IMR-90 (cell line): ENCODE results near the gene SRRM4. TPM values are rescaled to one million over a fixed set of nuclear protein-coding genes. Genes with fewer than 3 reads are reported as not detected.

ENCODE experiments used
- ATAC-seq: fragments of 200-7000 bp; cut with Tn5 transposase; 2 replicates; pipeline ENCODE4 v1.9.1; 2020; ENCODE audit warnings: low read depth, mild to moderate bottlenecking, moderate library complexity
- BruUV-seq: library from RNA; stranded (reverse); fragments of 400-500 nt; replicated peaks from 2 replicates; lab custom pipeline; 2021; lab: Mats Ljungman, UMichigan
- CTCF ChIA-PET: fragments of 300-600 bp; formaldehyde crosslinking; extraction: SDS; loops from one replicate; lab custom pipeline; 2021; ENCODE audit warnings: antibody characterized with exemption; lab: Yijun Ruan, JAX
- POLR2A ChIA-PET: fragments of 300-600 bp; sonication (Branson Sonifier 250); formaldehyde crosslinking; loops from one replicate; lab custom pipeline; 2022; ENCODE audit warnings: antibody characterized with exemption; ENCODE audit not compliant: unreplicated experiment; lab: Charles Lee
- DNase-seq: peaks from one replicate; pipeline ENCODE4 v3.0.0; 2013
- H2AFZ ChIP-seq: replicated peaks from 2 replicates; pipeline ENCODE3; 2013; ENCODE audit warnings: low read length, mild to moderate bottlenecking; ENCODE audit not compliant: poor library complexity
- H2AK5ac ChIP-seq: 2 replicates; pipeline ENCODE4 v1.6.1; 2013; ENCODE audit warnings: low read depth, low read length, inconsistent platforms
- H2AK9ac ChIP-seq: replicated peaks from 2 replicates; pipeline ENCODE3; 2013; ENCODE audit warnings: mild to moderate bottlenecking, low read depth, low read length, moderate library complexity; ENCODE audit not compliant: poor library complexity
- H2BK120ac ChIP-seq: 2 replicates; pipeline ENCODE4 v1.6.1; 2013; ENCODE audit warnings: low read depth, low read length, inconsistent platforms
- H2BK15ac ChIP-seq: 3 replicates; pipeline ENCODE4 v1.6.1; 2013; ENCODE audit warnings: low read depth, low read length, inconsistent platforms
- H2BK20ac ChIP-seq: 2 replicates; pipeline ENCODE4 v1.6.1; 2013; ENCODE audit warnings: low read depth, mild to moderate bottlenecking, inconsistent platforms, low read length, moderate library complexity
- H2BK5ac ChIP-seq: 2 replicates; pipeline ENCODE4 v1.6.1; 2013; ENCODE audit warnings: mild to moderate bottlenecking, low read depth, low read length, inconsistent platforms; ENCODE audit not compliant: poor library complexity, severe bottlenecking
- H3K14ac ChIP-seq: replicated peaks from 2 replicates; pipeline ENCODE4 v1.6.1; 2013; ENCODE audit warnings: low read depth, low read length, inconsistent platforms
- H3K18ac ChIP-seq: 2 replicates; pipeline ENCODE4 v1.6.1; 2013; ENCODE audit warnings: low read depth, low read length, control low read depth
- H3K23ac ChIP-seq: 2 replicates; pipeline ENCODE4 v1.6.1; 2013; ENCODE audit warnings: low read depth, low read length, inconsistent platforms
- H3K27ac ChIP-seq: 2 replicates; pipeline ENCODE4 v1.5.1; 2013; ENCODE audit warnings: mild to moderate bottlenecking, control low read depth, low read length; ENCODE audit not compliant: insufficient read depth
- H3K27me3 ChIP-seq: 2 replicates; pipeline ENCODE4 v1.6.1; 2013; ENCODE audit warnings: low read length; ENCODE audit not compliant: control insufficient read depth, insufficient read depth
- H3K36me3 ChIP-seq: 2 replicates; pipeline ENCODE4 v1.6.1; 2013; ENCODE audit warnings: low read length, mixed read lengths; ENCODE audit not compliant: control insufficient read depth, insufficient read depth
- H3K4ac ChIP-seq: 2 replicates; pipeline ENCODE4 v1.6.1; 2013; ENCODE audit warnings: low read depth, low read length, inconsistent platforms
- H3K4me1 ChIP-seq: 2 replicates; pipeline ENCODE4 v1.6.1; 2013; ENCODE audit warnings: low read length, mixed read lengths; ENCODE audit not compliant: control insufficient read depth, insufficient read depth
- H3K4me2 ChIP-seq: 2 replicates; pipeline ENCODE4 v1.6.1; 2013; ENCODE audit warnings: low read depth, mild to moderate bottlenecking, control low read depth, low read length, moderate library complexity
- H3K4me3 ChIP-seq: 2 replicates; pipeline ENCODE4 v1.5.1; 2013; ENCODE audit warnings: low read depth, mild to moderate bottlenecking, control low read depth, low read length, moderate library complexity; ENCODE audit not compliant: insufficient read depth
- H3K56ac ChIP-seq: 2 replicates; pipeline ENCODE4 v1.6.1; 2013; ENCODE audit warnings: low read length, inconsistent platforms; ENCODE audit not compliant: insufficient read depth; ENCODE audit errors: extremely low read depth
- H3K79me1 ChIP-seq, 2 experiments: 2 replicates each; pipeline ENCODE4 v1.6.1; 2013; ENCODE audit warnings: low read length in 2 of 2, inconsistent platforms in 1 of 2, low read depth in 1 of 2
- H3K9ac ChIP-seq: 2 replicates; pipeline ENCODE4 v1.6.1; 2013; ENCODE audit warnings: low read depth, low read length, control low read depth
- H3K9me1 ChIP-seq: 2 replicates; pipeline ENCODE4 v1.6.1; 2013; ENCODE audit warnings: low read length, inconsistent platforms; ENCODE audit not compliant: insufficient read depth
- H3K9me3 ChIP-seq: 2 replicates; pipeline ENCODE4 v1.6.1; 2013; ENCODE audit warnings: low read length; ENCODE audit not compliant: control insufficient read depth, insufficient read depth
- H4K20me1 ChIP-seq: 2 replicates; pipeline ENCODE4 v1.6.1; 2013; ENCODE audit warnings: low read length, inconsistent platforms; ENCODE audit not compliant: insufficient read depth
- H4K5ac ChIP-seq: 2 replicates; pipeline ENCODE4 v1.6.1; 2013; ENCODE audit warnings: mild to moderate bottlenecking, low read depth, low read length, control low read depth
- H4K8ac ChIP-seq, 2 experiments: 2 replicates each; pipeline ENCODE4 v1.6.1; 2013; ENCODE audit warnings: low read depth in 2 of 2, low read length in 2 of 2, control low read depth in 1 of 2, inconsistent platforms in 1 of 2
- H4K91ac ChIP-seq: 2 replicates; pipeline ENCODE4 v1.6.1; 2013; ENCODE audit warnings: low read depth, low read length, inconsistent platforms; ENCODE audit not compliant: insufficient read depth
- CHD1 ChIP-seq: IDR thresholded peaks from 2 replicates; pipeline ENCODE4 v1.6.1; 2012; ENCODE audit warnings: low read depth, low read length, improper control_type of control experiment
- CTCF ChIP-seq: conservative IDR thresholded peaks from 2 replicates; pipeline ENCODE4 v1.5.1; 2012; ENCODE audit warnings: mild to moderate bottlenecking, low read depth, low read length, improper control_type of control experiment
- ELK1 ChIP-seq: fragments of 150-350 bp; IDR thresholded peaks from 2 replicates; pipeline ENCODE4 v1.6.1; 2016; ENCODE audit warnings: low read depth, mild to moderate bottlenecking, low read length, moderate library complexity, borderline replicate concordance
- MXI1 ChIP-seq: IDR thresholded peaks from 2 replicates; pipeline ENCODE4 v1.6.1; 2012; ENCODE audit warnings: low read depth, mild to moderate bottlenecking, low read length, moderate library complexity, borderline replicate concordance
- NFE2L2 ChIP-seq: fragments of 150-350 bp; IDR thresholded peaks from 2 replicates; pipeline ENCODE4 v1.6.1; 2016; ENCODE audit warnings: low read depth, mild to moderate bottlenecking, low read length
- RAD21 ChIP-seq: IDR thresholded peaks from 2 replicates; pipeline ENCODE4 v1.6.1; 2012; ENCODE audit warnings: low read length, improper control_type of control experiment
- WGBS, 2 experiments: methylation state at CpG; one replicate each; pipeline versions ENCODE4 v1.1.5 to v1.1.7; 2013; ENCODE audit warnings: missing lambda C conversion rate in 2 of 2; ENCODE audit not compliant: insufficient read length in 1 of 2; ENCODE audit errors: extremely low coverage in 2 of 2; 5-methylcytosine and 5-hydroxymethylcytosine counted together
- dilution Hi-C: fragments of 300-500 bp; cut with HindIII; formaldehyde crosslinking; loops from one replicate; pipeline ENCODE4 v1.14.3; 2018; ENCODE audit warnings: low sequenced_read_pairs; ENCODE audit not compliant: unreplicated experiment
- in situ Hi-C: fragments of 300-500 bp; cut with MboI; formaldehyde crosslinking; loops from 3 replicates; pipeline ENCODE4 v1.14.3; 2019; ENCODE audit warnings: low sequenced_read_pairs, inconsistent platforms, mixed read lengths
- intact Hi-C: fragments of 100-400 bp; cut with micrococcal nuclease; formaldehyde crosslinking; loops from 2 replicates; pipeline ENCODE4 v1.10.0; 2022
- polyA plus RNA-seq, 3 experiments: library from polyadenylated mRNA; depleted of rRNA; stranded (reverse); fragments of >200 nt; gene quantifications; 2 replicates each; pipeline ENCODE4 v1.2.3, GENCODE V29; 2012; ENCODE audit warnings: low replicate concordance in 1 of 3
- total RNA-seq: library from RNA; depleted of rRNA; stranded (reverse); fragments of >200 nt; gene quantifications from 2 replicates; pipeline ENCODE4 v1.2.3, GENCODE V29; 2012

Gene SRRM4
- total and polyA plus RNA-seq, 2 of the 4 experiments (the other 2 are of a cell fraction) = not detected

- no peaks in the 10 kb centered on the region for H4K20me1 ChIP-seq
- no peak overlapping the region for H3K23ac ChIP-seq
- H3K56ac ChIP-seq = no peak overlapping the region
- H2AK5ac ChIP-seq = no peak overlapping the region
- no peak overlapping the region for H3K4me2 ChIP-seq
- peaks cover 11% of the 10 kb centered on the region for H3K4me1 ChIP-seq
- H3K9me1 ChIP-seq = no peaks in the 10 kb centered on the region; the same call in 1 of the 2 replicates
- H4K5ac ChIP-seq = no peak overlapping the region
- no peak overlapping the region for H4K91ac ChIP-seq
- H4K8ac ChIP-seq = no peak overlapping the region; a peak in 1 of 4 replicates
- H3K36me3 ChIP-seq = no peaks in the 10 kb centered on the region
- no CpG with 5 or more reads among the region's 4 CpGs for WGBS, 2 experiments
- H2AK9ac ChIP-seq = no peak overlapping the region
- BruUV-seq = no TSS peak
- no peak overlapping the region for H3K18ac ChIP-seq
- TF ChIP-seq MXI1 (no peak), CHD1 (no peak), NFE2L2 (no peak), CTCF (no peak), ELK1 (no peak), RAD21 (no peak)
- no peak overlapping the region for H2BK5ac ChIP-seq
- H3K79me1 ChIP-seq = peaks cover 15 to 17% of the 10 kb centered on the region in 2 experiments
- H3K9me3 ChIP-seq = no peaks in the 10 kb centered on the region
- H2BK15ac ChIP-seq = 0 out of 3 replicates have a peak overlapping the region, but pooled peaks have one; percentile 35
- H3K14ac ChIP-seq = no peak overlapping the region
- H3K4ac ChIP-seq = no peak overlapping the region
- H3K27me3 ChIP-seq = peaks cover 2% of the 10 kb centered on the region; the same call in 1 of the 2 replicates
- peak overlapping the region; percentile 36; the same call in 1 of the 2 replicates for H2BK120ac ChIP-seq
- no peak overlapping the region for H3K27ac ChIP-seq
- POLR2A ChIA-PET = no interaction called here
- H3K4me3 ChIP-seq = no peak overlapping the region
- no peak for DNase-seq
- CTCF ChIA-PET = interaction anchor here (1.7 kb wide), 1 partner anchor 12 kb away, joined by 3 read pairs; no protein-coding TSS in a partner anchor
- H2AFZ ChIP-seq = no peak overlapping the region
- intact Hi-C loops (loop anchor here (10.0 kb wide), 1 partner anchor 772 kb away; no protein-coding TSS in a partner anchor), dilution Hi-C loops (no loop called here), in situ Hi-C loops (loop anchor here (25.0 kb wide), 1 partner anchor 765 kb away; no protein-coding TSS in a partner anchor)
- H3K9ac ChIP-seq = no peak overlapping the region
- no peak for ATAC-seq
- no peak overlapping the region for H2BK20ac ChIP-seq
Measured at GRCh38 chr12:119177056-119177325, 195.7 kb downstream of the SRRM4 start.
